ENCODE data around the gene MIEF1.

DNA sequence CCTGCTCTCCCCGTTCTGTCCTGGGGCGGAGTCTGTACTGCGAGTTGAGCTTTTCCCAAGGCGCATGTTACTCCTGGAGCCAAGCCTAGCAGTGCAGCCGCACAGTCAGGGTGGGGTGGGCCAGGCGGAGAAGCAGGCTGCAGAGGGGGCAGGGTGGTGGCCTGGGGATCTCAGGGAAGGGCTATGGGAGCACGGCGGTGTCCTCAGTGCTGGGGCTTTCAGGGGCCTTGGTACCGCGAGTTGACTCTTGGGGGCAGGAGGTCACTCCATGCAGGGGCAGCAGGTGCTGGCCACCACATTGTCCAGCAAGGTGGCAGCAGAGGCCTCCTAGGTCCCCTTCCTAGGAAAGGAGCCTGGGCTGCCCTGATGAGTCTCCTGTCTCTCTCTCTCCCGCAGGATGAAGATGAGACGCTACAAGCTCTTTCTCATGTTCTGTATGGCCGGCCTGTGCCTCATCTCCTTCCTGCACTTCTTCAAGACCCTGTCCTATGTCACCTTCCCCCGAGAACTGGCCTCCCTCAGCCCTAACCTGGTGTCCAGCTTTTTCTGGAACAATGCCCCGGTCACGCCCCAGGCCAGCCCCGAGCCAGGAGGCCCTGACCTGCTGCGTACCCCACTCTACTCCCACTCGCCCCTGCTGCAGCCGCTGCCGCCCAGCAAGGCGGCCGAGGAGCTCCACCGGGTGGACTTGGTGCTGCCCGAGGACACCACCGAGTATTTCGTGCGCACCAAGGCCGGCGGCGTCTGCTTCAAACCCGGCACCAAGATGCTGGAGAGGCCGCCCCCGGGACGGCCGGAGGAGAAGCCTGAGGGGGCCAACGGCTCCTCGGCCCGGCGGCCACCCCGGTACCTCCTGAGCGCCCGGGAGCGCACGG is 14.9 kb upstream of the MIEF1 start:
- TF ChIP-seq POLR2A (IDR thresholded peaks at IDR 0.05), result no peak
- TF ChIP-seq CTCF (IDR thresholded peaks at IDR 0.05), result no peak
